ENCODE measurements around the gene CDKL1. TPM values are rescaled to one million over a fixed set of nuclear protein-coding genes. Genes with fewer than 3 reads are reported as not detected.

CDKL1 gene
- total RNA-seq, 1 experiment from 2014 or later = 3.6 TPM

DNA sequence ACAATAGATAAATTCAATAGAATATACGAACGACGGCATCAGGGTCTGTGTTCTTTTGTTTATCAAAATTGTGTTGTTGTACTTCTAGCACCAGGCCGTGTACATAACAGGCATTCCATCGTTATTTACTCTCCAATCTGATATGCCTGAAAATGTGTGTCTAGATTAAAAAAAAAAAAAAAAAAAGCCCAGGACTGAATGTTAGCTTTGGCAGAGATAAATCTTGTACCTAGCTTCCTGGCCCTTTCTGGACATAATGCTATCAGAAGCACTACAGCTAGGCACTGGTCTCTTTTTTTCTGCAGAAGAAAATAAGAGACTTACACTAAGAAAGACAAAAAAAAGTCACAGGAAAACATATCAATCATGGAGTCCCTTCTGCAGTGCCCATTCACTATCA is 37.0 kb downstream of the CDKL1 start:
- POLR2A ChIA-PET = no interaction called here
- H3K9me3 Mint-ChIP-seq = peaks cover 7% of the 10 kb centered on the region
- DNase-seq (ENCODE audit: low spot score) (no peak), ATAC-seq (no peak)
- CTCF ChIA-PET = interaction anchor here (0.7 to 1.0 kb wide), 3 partner anchors 9 to 39 kb away, joined by 3 read pairs; no protein-coding TSS in a partner anchor
- 0 out of 2 replicates have a peak, but pooled peaks cover 2% of the 10 kb centered on the region for H3K4me1 Mint-ChIP-seq
- H3K36me3 Mint-ChIP-seq = no peaks in the 10 kb centered on the region
- TF ChIP-seq ATF3 (CRISPR knock-in tag; conservative IDR thresholded peaks at IDR 0.05) (no peak), TP53 (CRISPR knock-in tag; IDR thresholded peaks at IDR 0.05) (no peak), ZSCAN18 (CRISPR knock-in tag; IDR thresholded peaks at IDR 0.05) (no peak), ZNF532 (CRISPR knock-in tag; IDR thresholded peaks at IDR 0.05; ENCODE audit: borderline replicate concordance) (no peak)
- TF ChIP-seq, protein P1, sequence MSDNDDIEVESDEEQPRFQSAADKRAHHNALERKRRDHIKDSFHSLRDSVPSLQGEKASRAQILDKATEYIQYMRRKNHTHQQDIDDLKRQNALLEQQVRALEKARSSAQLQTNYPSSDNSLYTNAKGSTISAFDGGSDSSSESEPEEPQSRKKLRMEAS (CRISPR knock-in tag; IDR thresholded peaks at IDR 0.05) = no peak
- no peak overlapping the region for H3K4me3 Mint-ChIP-seq
- no peak overlapping the region for H3K27ac Mint-ChIP-seq
- no peaks in the 10 kb centered on the region for H3K27me3 Mint-ChIP-seq (ENCODE audit: low read depth)

- POLR2A ChIA-PET = no interaction called here
- peaks cover 7% of the 10 kb centered on the region for H3K9me3 Mint-ChIP-seq
- H3K4me1 Mint-ChIP-seq = 0 out of 2 replicates have a peak, but pooled peaks cover 2% of the 10 kb centered on the region
- no peak for DNase-seq (ENCODE audit: low spot score)
- no peak overlapping the region for H3K27ac Mint-ChIP-seq
- ATAC-seq = no peak
- CTCF ChIA-PET = interaction anchor here (0.9 to 1.3 kb wide), 2 partner anchors 10 to 46 kb away, joined by 3 read pairs; partner anchors contain the start of genes DMAC2L and L2HGDH
- H3K27me3 Mint-ChIP-seq (ENCODE audit: low read depth) = no peaks in the 10 kb centered on the region
- H3K4me3 Mint-ChIP-seq = no peak overlapping the region
- TF ChIP-seq GRHL2 (CRISPR knock-in tag; IDR thresholded peaks at IDR 0.05; ENCODE audit: insufficient replicate concordance, severe bottlenecking) (no peak), CREM (CRISPR knock-in tag; IDR thresholded peaks at IDR 0.05) (no peak), MLX (CRISPR knock-in tag; IDR thresholded peaks at IDR 0.05) (no peak)
- no peaks in the 10 kb centered on the region for H3K36me3 Mint-ChIP-seq
These were observed 38.8 kb downstream of the CDKL1 start for GRCh38 chr14:50357753-50358395.

DNA sequence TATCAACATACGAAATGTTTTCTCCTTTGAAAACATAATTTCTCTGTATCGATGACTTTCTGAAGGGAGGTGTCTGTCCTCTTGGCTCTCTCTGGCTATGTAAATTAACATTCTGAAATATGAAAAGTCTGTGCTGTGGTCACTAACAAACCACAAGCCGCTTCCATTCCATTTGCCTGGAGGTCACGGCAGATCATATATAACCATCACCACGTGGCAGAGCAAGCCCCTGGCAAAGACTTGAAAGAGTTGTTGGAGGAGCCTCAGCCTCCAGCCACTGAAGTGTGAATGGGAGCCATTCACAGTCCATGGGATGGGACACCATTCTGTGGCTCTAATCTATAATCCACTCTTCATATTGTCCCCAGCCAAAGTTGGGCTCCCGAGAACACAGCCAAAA is 39.6 kb downstream of the CDKL1 start:
- Mint-ChIP-seq H3K4me3 (no peak overlapping the region), H3K9me3 (no peaks in the 10 kb centered on the region), H3K36me3 (no peaks in the 10 kb centered on the region), H3K27ac (no peak overlapping the region), H3K4me1 (0 out of 2 replicates have a peak, but pooled peaks cover 2% of the 10 kb centered on the region), H3K27me3 (ENCODE audit: low read depth) (no peaks in the 10 kb centered on the region)
- ChIA-PET POLR2A (no interaction called here), CTCF (interaction anchor here (0.9 to 1.3 kb wide), 2 partner anchors 11 to 45 kb away, joined by 3 read pairs; partner anchors contain the start of genes DMAC2L and L2HGDH)
- ATAC-seq = no peak
- DNase-seq (ENCODE audit: low spot score) = no peak
- TF ChIP-seq E2F1 (CRISPR knock-in tag; IDR thresholded peaks at IDR 0.05) (no peak), HMGA2 (CRISPR knock-in tag; IDR thresholded peaks at IDR 0.05) (no peak), ATF3 (CRISPR knock-in tag; conservative IDR thresholded peaks at IDR 0.05) (no peak), ZSCAN18 (CRISPR knock-in tag; IDR thresholded peaks at IDR 0.05) (no peak), TCF7 (CRISPR knock-in tag; IDR thresholded peaks at IDR 0.05; ENCODE audit: low read depth) (no peak), FOXP1 (CRISPR knock-in tag; IDR thresholded peaks at IDR 0.05; ENCODE audit: borderline replicate concordance) (no peak), ZBTB21 (CRISPR knock-in tag; IDR thresholded peaks at IDR 0.05; ENCODE audit: borderline replicate concordance) (no peak)
- TF ChIP-seq, protein P2, sequence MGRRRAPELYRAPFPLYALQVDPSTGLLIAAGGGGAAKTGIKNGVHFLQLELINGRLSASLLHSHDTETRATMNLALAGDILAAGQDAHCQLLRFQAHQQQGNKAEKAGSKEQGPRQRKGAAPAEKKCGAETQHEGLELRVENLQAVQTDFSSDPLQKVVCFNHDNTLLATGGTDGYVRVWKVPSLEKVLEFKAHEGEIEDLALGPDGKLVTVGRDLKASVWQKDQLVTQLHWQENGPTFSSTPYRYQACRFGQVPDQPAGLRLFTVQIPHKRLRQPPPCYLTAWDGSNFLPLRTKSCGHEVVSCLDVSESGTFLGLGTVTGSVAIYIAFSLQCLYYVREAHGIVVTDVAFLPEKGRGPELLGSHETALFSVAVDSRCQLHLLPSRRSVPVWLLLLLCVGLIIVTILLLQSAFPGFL (CRISPR knock-in tag; IDR thresholded peaks at IDR 0.05; ENCODE audit: borderline replicate concordance) = no peak
- TF ChIP-seq, protein P3, sequence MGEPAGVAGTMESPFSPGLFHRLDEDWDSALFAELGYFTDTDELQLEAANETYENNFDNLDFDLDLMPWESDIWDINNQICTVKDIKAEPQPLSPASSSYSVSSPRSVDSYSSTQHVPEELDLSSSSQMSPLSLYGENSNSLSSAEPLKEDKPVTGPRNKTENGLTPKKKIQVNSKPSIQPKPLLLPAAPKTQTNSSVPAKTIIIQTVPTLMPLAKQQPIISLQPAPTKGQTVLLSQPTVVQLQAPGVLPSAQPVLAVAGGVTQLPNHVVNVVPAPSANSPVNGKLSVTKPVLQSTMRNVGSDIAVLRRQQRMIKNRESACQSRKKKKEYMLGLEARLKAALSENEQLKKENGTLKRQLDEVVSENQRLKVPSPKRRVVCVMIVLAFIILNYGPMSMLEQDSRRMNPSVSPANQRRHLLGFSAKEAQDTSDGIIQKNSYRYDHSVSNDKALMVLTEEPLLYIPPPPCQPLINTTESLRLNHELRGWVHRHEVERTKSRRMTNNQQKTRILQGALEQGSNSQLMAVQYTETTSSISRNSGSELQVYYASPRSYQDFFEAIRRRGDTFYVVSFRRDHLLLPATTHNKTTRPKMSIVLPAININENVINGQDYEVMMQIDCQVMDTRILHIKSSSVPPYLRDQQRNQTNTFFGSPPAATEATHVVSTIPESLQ (CRISPR knock-in tag; IDR thresholded peaks at IDR 0.05) = no peak

Measured in WTC11 (cell line).